ENCODE results near the gene TPSAB1. TPM values are rescaled to one million over a fixed set of nuclear protein-coding genes. Genes with fewer than 3 reads are reported as not detected.

The TPSAB1 gene
- total and polyA plus RNA-seq, 9 donors, result 0.83 to 16.2 (median 8.3) TPM; not detected in 2

DNA sequence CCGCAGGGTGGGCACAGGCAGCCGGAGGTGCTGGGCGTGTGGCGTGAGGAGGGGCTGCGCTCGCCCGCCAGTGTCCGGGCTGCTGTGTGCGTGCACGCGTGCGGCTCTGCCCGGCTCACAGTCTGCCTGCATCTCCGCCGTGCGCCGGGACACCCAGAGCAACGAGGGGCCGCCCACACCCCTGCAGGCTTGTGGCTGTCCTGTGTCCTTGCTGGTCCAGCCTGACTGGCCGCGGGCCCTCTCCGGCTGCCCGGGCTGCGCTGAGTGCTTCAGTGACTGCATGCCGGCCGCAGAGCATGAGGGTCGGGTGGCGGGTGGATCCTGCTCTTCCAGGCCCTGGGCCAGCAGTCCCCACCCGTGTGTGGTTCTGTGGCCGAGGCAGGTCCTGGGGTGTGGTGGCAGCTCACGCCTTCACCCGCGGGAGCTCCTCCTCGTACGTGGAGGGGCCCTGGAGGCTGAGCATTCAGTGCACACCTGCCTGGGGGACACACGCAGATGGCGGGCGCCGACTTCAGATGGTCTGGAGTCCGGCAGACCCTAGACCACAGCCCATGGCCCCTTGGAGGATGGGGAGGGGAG is 27.8 kb upstream of the TPSAB1 start:
- no peaks in the 10 kb centered on the region for H3K4me1 ChIP-seq (ENCODE audit: insufficient read depth)
- no peak for TF ChIP-seq POLR2A (IDR thresholded peaks at IDR 0.05)
- TF ChIP-seq EP300 (IDR thresholded peaks at IDR 0.05), result no peak
- TF ChIP-seq, protein P1, sequence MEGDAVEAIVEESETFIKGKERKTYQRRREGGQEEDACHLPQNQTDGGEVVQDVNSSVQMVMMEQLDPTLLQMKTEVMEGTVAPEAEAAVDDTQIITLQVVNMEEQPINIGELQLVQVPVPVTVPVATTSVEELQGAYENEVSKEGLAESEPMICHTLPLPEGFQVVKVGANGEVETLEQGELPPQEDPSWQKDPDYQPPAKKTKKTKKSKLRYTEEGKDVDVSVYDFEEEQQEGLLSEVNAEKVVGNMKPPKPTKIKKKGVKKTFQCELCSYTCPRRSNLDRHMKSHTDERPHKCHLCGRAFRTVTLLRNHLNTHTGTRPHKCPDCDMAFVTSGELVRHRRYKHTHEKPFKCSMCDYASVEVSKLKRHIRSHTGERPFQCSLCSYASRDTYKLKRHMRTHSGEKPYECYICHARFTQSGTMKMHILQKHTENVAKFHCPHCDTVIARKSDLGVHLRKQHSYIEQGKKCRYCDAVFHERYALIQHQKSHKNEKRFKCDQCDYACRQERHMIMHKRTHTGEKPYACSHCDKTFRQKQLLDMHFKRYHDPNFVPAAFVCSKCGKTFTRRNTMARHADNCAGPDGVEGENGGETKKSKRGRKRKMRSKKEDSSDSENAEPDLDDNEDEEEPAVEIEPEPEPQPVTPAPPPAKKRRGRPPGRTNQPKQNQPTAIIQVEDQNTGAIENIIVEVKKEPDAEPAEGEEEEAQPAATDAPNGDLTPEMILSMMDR (IDR thresholded peaks at IDR 0.05), result no peak
- H3K27ac ChIP-seq, result no peak overlapping the region
- no peak for DNase-seq
- intact Hi-C loops (cut with DNase I), result no loop called here
- no peaks in the 10 kb centered on the region for H3K36me3 ChIP-seq
- H3K4me3 ChIP-seq, result no peak overlapping the region
- no peaks in the 10 kb centered on the region for H3K27me3 ChIP-seq
- 90 to 92% (median 91%) methylated on average over 21 to 40 of the region's 40 CpGs for WGBS, 3 donors
- H3K9me3 ChIP-seq, result no peaks in the 10 kb centered on the region

DNA sequence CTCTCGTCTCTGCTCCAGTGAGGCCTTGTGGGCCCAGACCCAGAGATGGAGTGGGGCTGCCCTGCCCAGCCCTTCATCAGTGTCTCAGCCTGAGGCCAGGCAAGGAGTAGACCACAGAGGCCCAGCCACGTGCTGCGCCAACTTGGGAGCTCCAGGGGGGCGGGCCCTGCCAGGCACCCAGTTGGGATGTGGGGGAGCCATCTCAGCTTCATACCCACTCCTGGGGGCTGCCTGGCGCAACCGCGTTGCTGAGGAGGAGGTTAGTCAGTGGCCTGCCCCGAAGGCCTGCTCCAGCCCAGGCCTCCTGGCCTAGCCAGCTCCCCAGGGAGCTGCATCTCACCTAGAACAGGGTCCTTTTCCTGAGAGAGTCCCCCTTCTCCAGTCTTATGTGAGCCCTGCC is 27.3 kb upstream of the TPSAB1 start:
- Histone ChIP-seq H3K4me3 (no peak overlapping the region), H3K4me1 (ENCODE audit: insufficient read depth) (no peaks in the 10 kb centered on the region), H3K27ac (no peak overlapping the region), H3K36me3 (no peaks in the 10 kb centered on the region), H3K27me3 (no peaks in the 10 kb centered on the region), H3K9me3 (no peaks in the 10 kb centered on the region)
- TF ChIP-seq EP300 (IDR thresholded peaks at IDR 0.05) (no peak), POLR2A (IDR thresholded peaks at IDR 0.05) (no peak)
- TF ChIP-seq, protein P1 (IDR thresholded peaks at IDR 0.05), result no peak
- WGBS, 3 donors, result 75 to 90% (median 84%) methylated on average over 4 to 8 of the region's 8 CpGs
- intact Hi-C loops (cut with DNase I), result no loop called here
- no peak for DNase-seq

DNA sequence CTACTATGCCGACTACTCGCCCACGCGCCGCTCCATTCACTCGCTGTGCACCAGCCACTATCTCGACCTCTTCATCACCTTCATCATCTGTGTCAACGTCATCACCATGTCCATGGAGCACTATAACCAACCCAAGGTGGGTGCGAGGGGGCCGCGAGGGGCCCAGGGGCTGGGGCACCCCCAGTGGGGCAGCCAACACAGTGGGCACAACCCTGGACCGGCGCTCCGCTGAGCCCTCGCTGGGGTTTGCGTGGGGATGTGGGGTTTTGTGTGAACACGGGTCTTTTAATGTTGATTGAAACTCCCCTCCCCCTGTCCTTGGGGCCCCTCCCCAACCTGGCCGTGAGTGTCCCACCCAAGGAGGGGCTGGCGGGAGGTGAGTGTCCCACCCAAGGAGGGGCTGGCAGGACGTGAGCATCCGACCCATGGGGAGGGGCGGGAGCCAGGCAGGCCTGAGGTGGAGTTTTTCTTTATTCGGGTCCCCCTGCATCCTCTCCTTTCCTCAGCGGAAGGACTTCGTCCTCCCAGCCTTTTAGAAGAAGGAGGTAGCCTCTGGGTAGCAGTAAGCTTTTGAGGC is 26.6 kb upstream of the TPSAB1 start:
- Histone ChIP-seq H3K27me3 (no peaks in the 10 kb centered on the region), H3K27ac (no peak overlapping the region), H3K36me3 (no peaks in the 10 kb centered on the region), H3K4me3 (no peak overlapping the region), H3K9me3 (no peaks in the 10 kb centered on the region), H3K4me1 (ENCODE audit: insufficient read depth) (no peaks in the 10 kb centered on the region)
- TF ChIP-seq, protein P1 (IDR thresholded peaks at IDR 0.05), result no peak
- TF ChIP-seq POLR2A (IDR thresholded peaks at IDR 0.05), result no peak
- no peak for TF ChIP-seq EP300 (IDR thresholded peaks at IDR 0.05)
- 80 to 82% (median 81%) methylated on average over 25 of the region's 25 CpGs for WGBS, 3 donors
- no peak for DNase-seq
- intact Hi-C loops (cut with DNase I), result no loop called here

DNA sequence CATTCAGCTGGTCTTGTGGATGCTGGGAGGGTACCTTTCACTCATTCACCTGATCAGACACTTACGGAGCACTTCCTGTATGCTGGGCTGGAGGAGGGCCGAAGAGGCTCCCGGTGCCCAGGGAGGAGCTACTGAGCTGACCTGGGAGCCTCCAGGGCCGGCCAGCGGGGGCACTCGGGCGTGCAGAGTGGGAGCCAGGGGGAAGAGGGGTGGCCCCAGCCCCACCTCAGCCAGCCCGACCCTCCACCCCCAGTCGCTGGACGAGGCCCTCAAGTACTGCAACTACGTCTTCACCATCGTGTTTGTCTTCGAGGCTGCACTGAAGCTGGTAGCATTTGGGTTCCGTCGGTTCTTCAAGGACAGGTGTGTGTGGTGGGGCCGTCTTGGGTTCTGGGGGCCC is 25.8 kb upstream of the TPSAB1 start:
- TF ChIP-seq, protein P1 (IDR thresholded peaks at IDR 0.05), result no peak
- no peak for TF ChIP-seq EP300 (IDR thresholded peaks at IDR 0.05)
- no peak for TF ChIP-seq POLR2A (IDR thresholded peaks at IDR 0.05)
- intact Hi-C loops (cut with DNase I), result no loop called here
- H3K9me3 ChIP-seq, result no peaks in the 10 kb centered on the region
- no peaks in the 10 kb centered on the region for H3K36me3 ChIP-seq
- no peaks in the 10 kb centered on the region for H3K27me3 ChIP-seq
- DNase-seq, result no peak
- H3K27ac ChIP-seq, result no peak overlapping the region
- no peak overlapping the region for H3K4me3 ChIP-seq
- H3K4me1 ChIP-seq (ENCODE audit: insufficient read depth), result no peaks in the 10 kb centered on the region
- 82 to 84% (median 84%) methylated on average over 16 of the region's 16 CpGs for WGBS, 3 donors

All from ovary (tissue), 9 donors.